DMS 273 (cell line): Measurements from ENCODE around the gene CDC7.
"Not testable (repeated sequence)": the region's sequence is repeated elsewhere in the genome, so short reads cannot be mapped to it uniquely, and the experiment has no call there.

ENCODE experiments used
- DNase-seq: peaks from one replicate; lab custom pipeline; 2025; ENCODE audit not compliant: unreplicated experiment; lab: John Stamatoyannopoulos, UW

Gene CDC7

GRCh38 chr1:91500756-91501522 is at the start of gene CDC7:
TSS of gene CDC7 (plus strand) at chr1:91500851. CDS start at chr1:91501717, 866 bp downstream.
- peak; percentile 97 for DNase-seq

- no peak for DNase-seq
These were observed 46.5 kb upstream of the CDC7 start for GRCh38 chr1:91454136-91454535.

GRCh38 chr1:91455334-91455733 is 45.3 kb upstream of the CDC7 start:
- DNase-seq = no peak

GRCh38 chr1:91455896-91456295 is 44.8 kb upstream of the CDC7 start:
- DNase-seq = no peak

- DNase-seq = not testable (repeated sequence)
These were observed 35.3 kb upstream of the CDC7 start for GRCh38 chr1:91465350-91465749.

- DNase-seq = no peak
These were observed 24.0 kb upstream of the CDC7 start for GRCh38 chr1:91476533-91477217.

GRCh38 chr1:91487469-91487868 is 13.2 kb upstream of the CDC7 start:
- DNase-seq = no peak

GRCh38 chr1:91490501-91490900 is 10.2 kb upstream of the CDC7 start:
- peak; percentile 13 for DNase-seq

- no peak for DNase-seq
These were observed 2.6 kb upstream of the CDC7 start for GRCh38 chr1:91498035-91498434.

GRCh38 chr1:91498498-91499245 is 2.0 kb upstream of the CDC7 start:
- no peak for DNase-seq

GRCh38 chr1:91499346-91499745 is 1.3 kb upstream of the CDC7 start:
- no peak for DNase-seq

- no peak for DNase-seq
These were observed 521 bp upstream of the CDC7 start for GRCh38 chr1:91499904-91500755.

GRCh38 chr1:91501523-91501851 is 836 bp downstream of the CDC7 start:
- peak; percentile 88 for DNase-seq

- peak; percentile 42 for DNase-seq
These were observed 1.5 kb downstream of the CDC7 start for GRCh38 chr1:91501971-91502671.

GRCh38 chr1:91502672-91503184 is 2.1 kb downstream of the CDC7 start:
- DNase-seq = peak; percentile 23

GRCh38 chr1:91503332-91503900 is 2.8 kb downstream of the CDC7 start:
- no peak for DNase-seq

- DNase-seq = no peak
These were observed 3.4 kb downstream of the CDC7 start for GRCh38 chr1:91503975-91504530.

GRCh38 chr1:91505086-91505485 is 4.4 kb downstream of the CDC7 start:
- DNase-seq = no peak

GRCh38 chr1:91506071-91506470 is 5.4 kb downstream of the CDC7 start:
- DNase-seq = no peak

GRCh38 chr1:91507328-91507727 is 6.7 kb downstream of the CDC7 start:
- DNase-seq = no peak
